Measurements from ENCODE around the gene CPLX3. TPM values are rescaled to one million over a fixed set of nuclear protein-coding genes. Genes with fewer than 3 reads are reported as not detected.

CPLX3 gene
- total RNA-seq, 2 donors from 2014 or later, result 0.20 TPM; not detected in 1

DNA sequence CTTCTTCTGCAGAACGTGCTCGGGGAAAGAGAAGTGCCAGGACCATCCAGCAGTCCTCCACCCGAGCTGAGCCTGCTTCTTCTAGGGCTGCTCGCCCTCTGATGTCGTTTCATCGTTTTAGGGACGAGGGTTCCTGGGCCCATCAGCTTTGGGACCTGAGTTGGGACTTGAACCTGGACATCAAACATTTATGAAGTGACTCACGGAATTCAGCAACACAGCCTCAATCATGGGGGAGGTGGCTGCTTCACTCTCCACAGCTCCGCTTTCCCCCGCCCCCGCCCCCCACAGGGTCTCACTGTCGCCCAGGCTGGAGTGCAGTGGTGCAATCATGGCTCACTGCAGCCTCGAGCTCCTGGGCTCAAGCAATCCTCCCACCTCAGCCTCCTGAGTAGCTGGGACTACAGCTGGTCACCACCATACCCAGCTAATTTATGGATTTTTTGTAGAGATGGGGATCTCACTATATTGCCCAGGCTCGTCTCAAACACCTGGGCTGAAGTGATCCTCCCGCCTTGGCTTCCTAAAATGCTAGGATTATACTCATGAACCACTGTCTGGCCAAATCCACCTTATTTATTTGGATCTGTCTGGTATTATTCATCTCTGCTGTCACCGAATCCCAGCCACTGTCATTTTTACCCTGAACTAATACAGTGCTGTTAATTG lies 47.5 kb downstream of the CPLX3 start:
- H3K9me3 ChIP-seq (ENCODE audit: control insufficient read depth, low read length, poor library complexity, severe bottlenecking), result no peaks in the 10 kb centered on the region
- Mint-ChIP-seq H3K27ac (peak overlapping the region; percentile 99), H3K4me3 (peak overlapping the region; percentile 98), H3K4me1 (peaks cover 32% of the 10 kb centered on the region), H3K36me3 (ENCODE audit: low read depth) (peaks cover 3% of the 10 kb centered on the region), H3K27me3 (no peaks in the 10 kb centered on the region)
- ATAC-seq (no peak), DNase-seq (no peak)

- Mint-ChIP-seq H3K4me1 (peaks cover 8% of the 10 kb centered on the region), H3K27ac (no peak overlapping the region), H3K27me3 (no peaks in the 10 kb centered on the region), H3K36me3 (ENCODE audit: low read depth) (no peaks in the 10 kb centered on the region), H3K4me3 (no peak overlapping the region)
- ATAC-seq (no peak), DNase-seq (no peak)
- H3K9me3 ChIP-seq (ENCODE audit: control insufficient read depth, low read length, poor library complexity, severe bottlenecking), result no peaks in the 10 kb centered on the region
These were observed 51.8 kb downstream of the CPLX3 start for GRCh38 chr15:74878273-74878672.

Other genes starting within 250 kb of the CPLX3 start
- gene CLK3, start 210.8 kb upstream of the CPLX3 start, total RNA-seq, result 100 to 1,000 TPM; 216 to 243 TPM
- 10 to 100 TPM; 18.1 to 24.0 TPM for gene EDC3, start 130.6 kb upstream of the CPLX3 start, total RNA-seq
- under 1 TPM in 1 of 2 donors, not detected in 1; 0.13 TPM for gene CYP1A1, start 101.1 kb upstream of the CPLX3 start, total RNA-seq
- gene CYP1A2, start 77.8 kb upstream of the CPLX3 start, total RNA-seq, result not detected
- 100 to 1,000 TPM; 188 to 208 TPM for gene CSK, start 44.5 kb upstream of the CPLX3 start, total RNA-seq
- gene LMAN1L, start 13.8 kb upstream of the CPLX3 start, total RNA-seq, result under 1 TPM; 0.82 to 0.91 TPM
- gene ULK3, start 16.5 kb downstream of the CPLX3 start, total RNA-seq, result 10 to 100 TPM; 44.6 to 49.0 TPM
- 10 to 100 TPM; 84.1 to 86.8 TPM for gene SCAMP2, start 46.7 kb downstream of the CPLX3 start, total RNA-seq
- 10 to 100 TPM; 25.4 to 38.2 TPM for gene MPI, start 63.4 kb downstream of the CPLX3 start, total RNA-seq
- gene FAM219B, start 80.2 kb downstream of the CPLX3 start, total RNA-seq, result 10 to 100 TPM; 47.8 to 65.7 TPM
- gene COX5A, start 111.4 kb downstream of the CPLX3 start, total RNA-seq, result 10 to 100 TPM; 56.1 to 72.9 TPM
- gene RPP25, start 130.1 kb downstream of the CPLX3 start, total RNA-seq, result 1 to 10 TPM in 1 of 2 donors, under 1 TPM in 1; 0.99 to 1.3 TPM
- gene SCAMP5, start 168.9 kb downstream of the CPLX3 start, total RNA-seq, result 1 to 10 TPM; 3.9 to 4.3 TPM
- 1 to 10 TPM; 8.9 to 9.5 TPM for gene PPCDC, start 197.0 kb downstream of the CPLX3 start, total RNA-seq